Middle frontal gyrus (tissue), 1 donor: ENCODE data around the gene LBHD1.
A peak's percentile ranks its signal among the peaks of the same experiment; 100 is the strongest.
"Not testable (repeated sequence)": the region's sequence is repeated elsewhere in the genome, so short reads cannot be mapped to it uniquely, and the experiment has no call there.

ENCODE experiments used
- DNase-seq: peaks from one replicate; pipeline ENCODE4 v3.0.0-alpha.2; 2015; ENCODE audit warnings: low spot score; ENCODE audit errors: extremely low spot score

LBHD1 gene

GRCh38 chr11:62665075-62665598 is 6.9 kb downstream of the LBHD1 start, which contains the start of the genes C11orf98 and CSKMT:
TSS of gene C11orf98 (minus strand) at chr11:62665210. CDS start at chr11:62665169, 41 bp downstream.
TSS of gene CSKMT (plus strand) at chr11:62665312. CDS start at chr11:62665880, 568 bp downstream.
- DNase-seq: peak; percentile 93

GRCh38 chr11:62664405-62665074 is 7.5 kb downstream of the LBHD1 start:
- no peak for DNase-seq

- DNase-seq: no peak
Observed at GRCh38 chr11:62656796-62657429, 15.2 kb downstream of the LBHD1 start.

GRCh38 chr11:62654297-62654696 is 17.8 kb downstream of the LBHD1 start:
- no peak for DNase-seq

DNA sequence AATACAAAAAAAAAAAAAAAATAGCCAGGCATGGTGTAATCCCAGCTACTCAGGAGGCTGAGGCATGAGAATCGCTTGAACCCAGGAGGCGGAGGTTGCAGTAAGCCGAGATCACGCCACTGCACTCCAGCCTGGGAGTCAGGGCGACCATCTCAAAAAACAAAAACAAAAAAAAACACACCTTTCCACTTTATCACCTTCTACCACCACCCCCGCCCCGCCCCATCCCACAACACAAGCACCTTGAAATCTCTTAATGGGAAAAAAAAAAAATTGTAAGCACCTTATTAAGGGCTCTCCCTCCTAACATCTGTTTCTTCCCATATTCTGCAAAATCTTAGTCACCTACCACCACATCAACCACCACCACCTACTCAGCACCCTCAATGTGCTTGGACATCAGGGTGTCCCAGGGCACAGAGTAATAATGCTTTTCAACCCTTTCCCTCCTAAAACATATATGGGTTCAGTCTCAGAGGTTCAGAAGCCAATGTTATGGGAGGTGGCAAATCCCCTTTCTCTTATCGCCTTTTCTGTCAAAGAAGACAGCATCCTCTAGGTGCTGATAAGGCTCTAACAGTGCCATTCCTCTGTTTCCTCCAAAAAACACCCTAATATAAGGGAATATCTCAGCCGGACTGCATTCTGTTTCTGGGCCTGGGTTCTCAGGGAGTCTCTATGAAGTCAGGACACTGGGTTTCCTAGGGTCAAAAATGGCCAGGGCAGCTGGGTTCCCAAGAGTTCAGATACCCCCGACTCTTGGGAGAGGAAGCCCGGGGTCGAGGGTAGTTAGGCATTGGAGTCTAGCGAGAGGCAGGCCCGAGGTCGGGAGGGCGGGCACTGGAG is 19.7 kb downstream of the LBHD1 start:
- DNase-seq: no peak

DNA sequence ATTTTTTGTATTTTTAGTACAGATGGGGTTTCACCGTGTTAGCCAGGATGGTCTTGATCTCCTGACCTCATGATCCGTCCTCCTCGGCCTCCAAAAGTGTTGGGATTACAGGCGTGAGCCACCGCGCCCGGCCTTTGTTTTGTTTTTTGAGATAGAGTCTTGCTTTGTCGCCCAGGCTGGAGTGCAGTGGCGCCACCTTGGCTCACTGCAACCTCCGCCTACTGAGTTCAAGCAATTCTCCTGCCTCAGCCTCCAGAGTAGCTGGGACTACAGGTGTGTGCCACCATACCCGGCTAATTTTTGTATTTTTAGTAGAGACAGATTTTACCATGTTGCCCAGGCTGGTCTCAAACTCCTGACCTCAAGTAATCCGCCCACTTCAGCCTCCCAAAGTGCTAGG is 21.8 kb downstream of the LBHD1 start:
- DNase-seq: not testable (repeated sequence)

- DNase-seq: no peak
Observed at GRCh38 chr11:62649486-62649885, 22.6 kb downstream of the LBHD1 start.

DNA sequence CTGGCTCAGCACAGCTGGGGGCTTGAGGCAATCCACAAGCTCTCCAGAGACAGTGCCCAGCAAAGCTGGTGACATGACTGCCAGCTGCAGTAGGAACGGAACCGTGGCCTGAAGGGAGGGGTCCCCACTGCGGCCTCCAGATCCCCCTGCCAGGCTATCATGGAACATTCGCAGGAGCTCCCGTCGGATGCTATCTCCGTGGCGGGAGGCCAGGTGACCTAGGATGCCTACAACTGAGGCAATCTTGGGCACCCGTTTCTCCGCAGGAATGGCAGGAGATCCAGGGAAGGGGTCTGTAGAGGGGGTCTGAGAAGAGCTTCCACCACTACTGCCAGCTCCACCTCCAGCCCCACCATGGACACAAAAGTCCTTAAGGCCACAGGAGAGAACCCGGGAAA is 23.1 kb downstream of the LBHD1 start:
- no peak for DNase-seq

DNA sequence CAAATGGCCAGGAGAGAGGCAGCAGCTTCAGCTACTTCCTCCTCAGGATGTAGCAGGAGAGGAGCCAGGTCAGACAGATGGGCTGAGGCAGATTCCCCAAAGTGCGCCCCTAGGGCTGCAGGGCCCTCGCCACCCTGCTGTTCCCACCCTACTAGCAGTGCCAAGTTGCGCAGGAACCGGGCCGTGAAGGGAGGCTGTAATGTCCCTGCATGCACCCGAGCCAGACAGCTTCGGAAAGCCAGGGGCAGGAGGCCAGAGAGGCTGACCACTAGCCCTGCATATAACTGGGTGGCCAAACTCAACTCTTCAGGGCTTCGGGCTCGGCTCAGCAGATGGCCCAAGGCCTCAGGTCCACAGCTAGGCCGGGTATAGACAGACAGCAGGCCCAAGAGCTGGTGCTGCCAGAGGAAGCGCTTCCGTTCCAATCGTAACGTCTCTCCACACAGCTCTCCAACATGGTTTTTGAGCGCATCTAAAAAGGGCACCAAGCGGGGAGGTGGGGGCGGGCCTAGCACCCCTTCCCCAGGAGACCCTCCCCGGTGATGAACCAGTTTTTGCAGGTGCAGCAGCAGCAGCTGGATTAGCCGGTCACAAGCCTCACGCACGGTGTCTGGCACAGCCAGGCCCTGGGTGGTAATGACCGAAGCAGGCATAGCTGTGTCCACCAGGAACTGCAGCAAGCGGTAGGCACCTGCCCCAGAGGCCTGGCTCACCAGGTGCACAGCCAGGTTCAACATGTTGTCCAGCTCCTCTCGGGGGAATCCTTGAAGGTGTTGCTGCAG is 23.7 kb downstream of the LBHD1 start:
- no peak for DNase-seq

DNA sequence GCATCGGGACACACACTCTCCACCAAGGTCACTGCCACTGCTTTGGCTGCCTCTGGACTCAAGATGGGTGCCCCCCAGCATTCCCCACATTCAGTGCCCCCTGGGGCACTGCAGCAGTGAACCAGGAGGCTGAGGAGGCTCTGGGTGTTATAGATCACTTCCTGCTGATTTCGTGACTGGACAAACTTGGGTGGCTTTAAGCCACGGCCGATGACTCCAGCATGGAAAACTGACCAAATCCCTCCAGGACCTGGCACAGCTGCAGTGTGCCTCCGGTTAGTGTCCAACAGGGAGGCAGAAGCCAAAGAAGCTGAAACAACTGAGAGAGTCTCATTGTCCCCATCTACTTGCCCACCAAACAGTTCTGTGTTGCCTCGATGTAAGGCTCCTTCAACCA is 24.5 kb downstream of the LBHD1 start:
- no peak for DNase-seq

DNA sequence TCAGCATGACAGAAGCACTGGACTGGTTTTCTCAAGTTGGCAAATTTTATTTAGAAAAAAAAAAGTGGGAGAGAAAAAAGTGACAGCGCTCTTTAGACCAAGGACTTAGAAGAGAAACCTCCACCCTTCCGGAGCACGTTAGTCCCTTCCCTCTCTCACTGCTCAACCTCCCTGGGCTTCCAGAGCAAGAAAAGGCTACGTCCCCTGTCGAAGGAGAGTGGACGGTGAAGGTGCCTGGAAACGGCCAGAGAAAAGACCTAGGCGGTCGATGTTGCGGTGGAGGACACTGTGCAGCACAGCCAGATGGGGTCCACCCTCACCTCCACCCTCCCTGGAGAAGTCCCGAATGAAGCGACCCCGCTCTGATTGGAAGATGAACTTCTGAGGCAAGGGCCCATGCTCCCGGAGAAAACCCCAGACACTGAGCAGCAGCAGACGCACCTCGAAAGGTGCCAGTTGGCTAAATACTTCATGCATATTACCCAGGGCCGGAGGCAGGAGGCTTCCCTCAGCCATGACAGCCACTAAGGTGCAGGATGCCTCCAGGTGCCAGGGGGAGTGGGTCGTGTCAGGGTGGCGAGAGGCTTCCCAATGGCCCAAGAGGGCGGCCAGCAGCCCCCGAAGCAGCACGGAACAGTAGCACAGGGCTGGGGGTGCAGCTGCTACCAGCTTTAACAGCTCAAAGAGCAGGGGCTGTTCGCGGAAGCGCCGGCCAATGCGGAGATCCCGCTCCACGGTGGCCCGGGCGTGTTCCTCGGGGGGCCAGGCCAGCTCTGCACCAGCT is 25.1 kb downstream of the LBHD1 start:
- no peak for DNase-seq

DNA sequence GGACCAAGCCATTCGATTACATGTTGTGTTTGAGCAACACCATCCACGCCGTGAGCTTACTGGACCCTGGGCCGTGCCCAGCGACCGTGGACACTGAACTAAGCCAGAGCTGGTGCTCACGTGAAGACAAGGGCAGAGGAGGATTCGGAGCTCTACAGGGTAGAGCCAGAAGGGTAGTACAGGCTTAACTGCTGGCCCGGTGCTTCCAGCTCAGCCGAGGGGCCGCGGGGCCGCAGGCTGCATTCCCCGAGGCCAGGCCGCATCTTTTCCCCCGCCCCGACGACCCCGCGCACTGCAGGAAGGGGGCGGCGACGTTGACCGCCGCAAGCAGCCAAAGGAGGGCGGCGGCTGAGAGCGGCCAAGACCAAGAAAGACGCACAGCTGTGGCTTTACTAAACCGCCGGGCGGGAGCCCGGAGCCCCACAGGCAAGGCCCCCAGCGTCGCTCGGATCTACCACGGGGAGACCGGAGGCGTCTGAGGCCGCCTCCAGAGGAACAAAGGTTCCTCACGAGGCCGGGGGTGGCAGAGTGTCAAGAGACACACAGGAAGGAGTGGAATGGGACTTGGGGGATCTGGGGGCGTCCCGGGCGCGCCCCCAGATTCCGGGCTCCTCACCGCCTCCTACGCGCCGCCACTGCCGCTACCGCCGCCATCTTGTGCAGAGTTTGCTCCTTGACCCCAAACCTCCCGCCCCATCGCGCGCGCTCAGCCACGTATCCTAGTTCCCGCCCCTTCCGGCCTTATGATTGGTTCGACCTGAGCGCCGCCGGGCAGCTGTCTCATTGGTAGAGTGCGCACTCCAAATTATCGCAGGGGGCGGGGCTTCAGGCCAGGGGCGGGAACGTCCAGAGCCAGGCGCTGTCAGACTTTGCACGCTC is 25.9 kb downstream of the LBHD1 start, which contains the start of gene GANAB:
GANAB (minus strand) TSS at position 668 of the 879 bp plus-strand sequence; CDS start at position 654, 14 bp downstream.
- peak; percentile 97 for DNase-seq

GRCh38 chr11:62645671-62645945 is 26.5 kb downstream of the LBHD1 start:
- no peak for DNase-seq

- no peak for DNase-seq
Observed at GRCh38 chr11:62644220-62644619, 27.8 kb downstream of the LBHD1 start.

GRCh38 chr11:62632492-62632891 is 39.6 kb downstream of the LBHD1 start:
- DNase-seq: no peak

GRCh38 chr11:62627713-62628112 is 44.4 kb downstream of the LBHD1 start:
- no peak for DNase-seq

GRCh38 chr11:62622476-62623089 is 49.5 kb downstream of the LBHD1 start:
- DNase-seq: no peak

DNA sequence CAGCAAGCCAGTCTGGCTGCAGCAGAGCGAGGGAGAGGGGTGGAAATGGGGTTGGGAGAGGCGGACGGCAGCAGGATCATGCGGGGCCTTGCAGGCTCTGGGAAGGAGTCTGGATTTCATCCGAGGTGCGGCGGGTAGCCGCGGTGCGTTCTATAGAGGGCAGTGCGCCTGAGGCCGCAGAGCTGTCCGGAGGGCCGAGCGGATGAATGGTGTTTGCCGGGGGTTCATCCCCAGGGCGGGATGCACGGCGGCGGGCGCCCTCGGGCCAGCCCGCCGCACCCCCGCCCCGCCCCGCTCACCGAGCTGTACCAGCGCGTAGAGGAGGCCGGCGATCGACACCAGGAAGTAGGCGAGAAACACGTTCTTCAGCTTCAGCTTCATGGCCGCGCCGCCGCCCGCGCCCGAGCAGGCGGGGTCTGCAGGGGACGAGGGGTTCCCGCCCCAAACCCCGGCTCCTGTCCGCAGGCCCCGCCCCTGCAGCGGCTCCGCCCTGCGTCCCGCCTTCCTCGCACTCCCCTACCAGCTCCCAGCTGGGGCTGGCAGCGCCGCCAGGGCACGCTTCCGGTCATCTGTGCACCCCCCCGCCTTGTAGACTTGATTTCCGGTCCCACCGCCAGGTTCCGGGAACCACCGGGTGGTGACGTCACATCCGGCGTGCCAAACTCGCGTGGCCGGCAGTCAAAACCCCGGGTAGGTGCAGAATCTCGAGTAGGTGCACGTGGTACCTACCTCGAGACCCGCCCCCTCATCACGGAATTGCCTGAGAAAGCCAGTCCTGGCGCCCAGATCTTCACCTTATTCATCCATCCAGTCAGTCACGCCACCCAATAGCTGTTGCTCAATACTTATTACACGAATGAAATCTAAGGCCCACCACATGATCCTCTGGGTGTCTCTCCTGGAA is 50.2 kb downstream of the LBHD1 start, which contains the start of gene B3GAT3:
B3GAT3 (minus strand) TSS at position 420 of the 904 bp plus-strand sequence; CDS start at position 381, 39 bp downstream.
- DNase-seq: peak; percentile 95
